ENCODE data around the gene DISC1. TPM values are rescaled to one million over a fixed set of nuclear protein-coding genes. Genes with fewer than 3 reads are reported as not detected.

Gene DISC1
- polyA plus RNA-seq, 1 donor from 2014 or later, result 0.68 TPM

DNA sequence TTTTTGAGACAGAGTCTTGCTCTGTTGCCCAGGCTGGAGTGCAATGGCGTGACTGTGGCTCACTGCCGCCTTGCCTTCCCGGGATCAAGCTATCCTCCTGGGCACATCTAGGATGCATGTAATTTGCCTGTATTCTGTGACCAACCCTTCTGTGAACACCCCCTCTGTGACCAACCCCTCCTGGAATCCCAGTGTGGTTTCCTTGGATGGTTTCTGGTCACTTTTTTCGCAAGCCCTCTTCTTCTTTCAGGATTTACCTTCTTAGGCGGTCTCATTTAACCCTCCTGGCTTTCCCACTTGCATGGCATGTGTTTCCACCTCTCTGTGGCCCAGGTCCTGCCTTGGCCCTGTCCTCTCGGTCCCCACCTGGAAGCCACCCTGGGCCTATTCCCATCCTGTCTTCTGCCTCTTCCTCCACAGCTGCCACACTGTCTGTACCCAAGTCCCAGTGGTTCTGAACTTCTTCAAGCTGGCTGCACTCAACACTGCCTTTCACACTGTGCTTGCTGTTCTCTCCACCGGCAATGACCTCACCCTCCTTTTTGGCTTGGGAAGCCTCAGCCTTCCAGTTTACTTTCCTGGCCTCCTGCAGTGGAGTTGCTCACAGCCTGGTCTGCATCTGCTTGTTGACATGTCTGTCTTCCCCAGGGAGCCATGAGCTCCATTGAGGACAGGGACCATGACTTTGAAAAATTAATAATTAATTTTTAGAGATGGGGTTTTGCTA, 57.0 kb downstream of the DISC1 start:
- H3K4me1 Mint-ChIP-seq, result peaks cover 0 to 2% (median 0%) of the 10 kb centered on the region in 3 donors
- no peak overlapping the region for H3K27ac Mint-ChIP-seq
- H3K4me3 Mint-ChIP-seq, result peak overlapping the region in 1 of 4 donors; percentile 39
- peaks cover 2% of the 10 kb centered on the region for H3K36me3 Mint-ChIP-seq
- peaks cover 6% of the 10 kb centered on the region for H3K27me3 Mint-ChIP-seq
- H3K9me3 Mint-ChIP-seq, result peaks cover 4 to 7% (median 6%) of the 10 kb centered on the region in 3 donors

DNA sequence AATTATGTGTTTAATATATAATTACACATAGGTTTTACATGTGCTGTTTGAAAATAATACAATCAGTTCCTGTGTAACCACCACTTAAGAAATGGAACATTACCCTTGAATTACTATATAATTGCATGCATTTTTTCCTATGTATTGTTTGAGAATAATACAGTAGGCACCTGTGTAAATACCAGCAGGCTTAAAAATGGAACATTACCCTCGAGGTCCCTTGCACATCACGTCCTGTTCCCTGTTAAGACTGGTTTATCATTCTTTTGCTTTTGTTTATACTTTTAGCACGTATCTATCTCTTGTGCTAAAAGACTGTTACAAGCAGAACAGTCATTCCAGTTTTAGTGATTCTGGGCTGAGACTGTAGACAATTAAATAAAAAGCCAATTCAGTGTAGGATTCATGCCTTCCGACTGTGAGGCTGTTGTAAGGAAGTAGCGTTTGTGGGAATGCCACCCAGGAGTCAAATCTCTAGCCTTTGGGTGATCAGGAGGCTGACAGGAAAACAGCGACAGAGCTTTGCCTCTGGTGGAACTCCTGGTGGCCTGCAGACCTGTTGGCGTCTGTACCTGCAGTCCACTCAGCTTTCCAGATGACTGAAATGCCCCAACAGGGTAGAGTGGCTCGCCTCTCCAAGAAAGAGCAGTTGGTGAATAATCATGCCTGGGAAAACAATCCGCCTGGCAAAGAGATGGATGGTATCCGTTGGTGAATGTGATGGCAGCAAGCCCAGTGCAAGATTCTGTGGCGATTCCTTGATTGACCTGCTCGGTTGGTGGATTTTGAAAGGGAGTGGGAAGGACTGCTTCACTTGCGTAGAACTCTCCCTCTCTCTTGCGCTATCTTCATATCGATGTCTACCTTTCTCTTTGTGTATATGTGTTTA, 58.0 kb downstream of the DISC1 start:
- H3K36me3 Mint-ChIP-seq, result peaks cover 4% of the 10 kb centered on the region
- H3K27ac Mint-ChIP-seq, result no peak overlapping the region
- H3K4me1 Mint-ChIP-seq, result peaks cover 0 to 3% (median 1%) of the 10 kb centered on the region in 3 donors
- H3K27me3 Mint-ChIP-seq, result peaks cover 11% of the 10 kb centered on the region
- no peak overlapping the region for H3K4me3 Mint-ChIP-seq
- H3K9me3 Mint-ChIP-seq, result peaks cover 4 to 7% (median 6%) of the 10 kb centered on the region in 3 donors

DNA sequence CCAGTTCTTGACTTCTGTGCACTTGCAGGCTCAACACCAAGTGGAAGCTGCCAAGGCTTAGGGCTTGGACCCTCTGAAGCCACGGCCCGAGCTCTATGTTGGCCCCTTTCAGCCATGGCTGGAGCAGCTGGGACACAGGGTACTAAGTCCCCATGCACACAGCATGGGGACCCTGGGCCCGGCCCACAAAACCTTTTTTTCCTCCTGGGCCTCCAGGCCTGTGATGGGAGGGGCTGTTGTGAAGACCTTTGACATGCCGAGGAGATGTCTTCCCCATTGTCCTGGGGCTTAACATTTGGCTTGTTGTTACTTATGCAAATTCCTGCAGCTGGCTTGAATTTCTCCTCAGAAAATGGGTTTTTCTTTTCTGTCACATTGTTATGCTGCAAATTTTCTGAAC, 59.8 kb downstream of the DISC1 start:
- Mint-ChIP-seq H3K9me3 (peaks cover 4 to 7% (median 6%) of the 10 kb centered on the region in 3 donors), H3K4me3 (no peak overlapping the region), H3K27me3 (peaks cover 15% of the 10 kb centered on the region)

DNA sequence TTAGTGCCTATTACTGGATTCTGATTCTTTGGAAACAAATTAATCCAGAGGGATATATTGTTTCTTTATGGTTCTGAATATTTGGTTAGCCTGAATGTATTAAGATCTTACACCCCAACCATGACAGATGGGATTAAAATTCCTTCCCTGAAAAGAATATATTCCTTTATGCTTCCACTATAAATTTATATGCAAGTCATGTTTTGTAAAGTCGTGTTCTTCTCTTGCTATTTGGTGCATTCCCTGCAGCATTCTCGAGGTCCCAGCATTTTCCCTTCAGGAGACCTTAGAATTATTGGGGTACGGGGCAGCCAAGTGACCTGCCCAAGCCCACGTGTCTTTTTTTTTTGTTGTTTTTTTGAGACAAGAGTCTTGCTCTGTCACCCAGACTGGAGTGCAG, 62.4 kb downstream of the DISC1 start:
- H3K36me3 Mint-ChIP-seq, result peaks cover 4% of the 10 kb centered on the region
- peaks cover 4 to 7% (median 6%) of the 10 kb centered on the region in 3 donors for H3K9me3 Mint-ChIP-seq
- H3K4me1 Mint-ChIP-seq, result peaks cover 4 to 14% (median 14%) of the 10 kb centered on the region in 3 donors
- peaks cover 15% of the 10 kb centered on the region for H3K27me3 Mint-ChIP-seq
- H3K27ac Mint-ChIP-seq, result no peak overlapping the region
- no peak overlapping the region for H3K4me3 Mint-ChIP-seq

More for the DNA sequence above, 59.8 kb downstream of the DISC1 start:
- peaks cover 4 to 14% (median 11%) of the 10 kb centered on the region in 3 donors for H3K4me1 Mint-ChIP-seq
- peaks cover 4% of the 10 kb centered on the region for H3K36me3 Mint-ChIP-seq
- H3K27ac Mint-ChIP-seq, result no peak overlapping the region

DNA sequence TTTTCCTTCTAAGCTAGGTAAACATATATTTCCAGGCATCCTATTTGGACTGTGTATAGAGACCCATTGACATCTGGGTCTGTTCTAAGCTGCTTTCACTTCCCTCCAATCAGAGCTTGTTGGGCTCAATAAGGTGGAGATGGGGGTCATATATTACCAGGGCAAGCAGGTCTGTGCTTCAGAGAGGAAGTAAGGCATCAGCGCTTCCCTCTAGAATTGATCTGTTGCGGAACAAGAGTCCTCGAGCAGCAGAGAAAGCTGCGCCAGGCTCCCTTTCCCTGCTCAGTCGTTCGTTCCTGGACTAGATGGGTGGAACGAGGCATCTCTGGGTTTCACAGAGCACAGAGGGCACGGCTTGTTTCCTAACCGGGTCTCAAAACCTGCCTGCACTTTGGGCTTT, 63.5 kb downstream of the DISC1 start:
- no peak overlapping the region for H3K27ac Mint-ChIP-seq
- H3K9me3 Mint-ChIP-seq, result peaks cover 4 to 7% (median 6%) of the 10 kb centered on the region in 3 donors
- peak overlapping the region in 1 of 4 donors; percentile 28 for H3K4me3 Mint-ChIP-seq
- peaks cover 4 to 14% (median 14%) of the 10 kb centered on the region in 3 donors for H3K4me1 Mint-ChIP-seq
- H3K36me3 Mint-ChIP-seq, result peaks cover 4% of the 10 kb centered on the region
- peaks cover 15% of the 10 kb centered on the region for H3K27me3 Mint-ChIP-seq

DNA sequence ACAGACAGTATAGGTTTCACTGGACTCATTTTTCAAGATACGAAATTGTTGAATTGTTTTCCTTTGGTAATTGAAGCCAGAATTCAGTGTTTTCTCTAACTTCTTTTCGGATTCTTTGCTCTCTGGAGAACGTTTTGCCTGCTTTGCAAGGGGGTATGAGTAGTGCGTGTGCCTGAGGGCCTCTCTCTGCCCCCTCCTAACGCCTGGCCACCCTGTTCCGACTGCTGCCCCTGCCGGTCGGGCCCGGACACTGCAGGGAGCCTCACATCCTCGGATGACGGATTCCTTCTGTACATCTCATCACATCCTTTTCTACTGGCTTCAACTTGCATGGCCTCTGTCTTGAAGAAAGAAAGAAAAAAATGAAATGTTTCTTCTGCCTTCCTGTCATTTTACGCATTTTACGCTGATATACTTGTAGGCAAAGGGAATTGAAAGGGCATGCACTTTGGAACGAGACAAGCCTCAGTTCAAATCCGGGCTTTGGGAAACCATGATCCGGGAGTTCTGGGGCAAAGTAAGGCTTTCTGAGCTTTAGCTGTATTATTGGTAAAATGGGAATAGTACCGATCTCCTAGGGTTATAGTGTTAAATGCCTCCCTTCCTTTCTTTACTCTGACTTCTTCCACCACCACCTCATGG, 65.1 kb downstream of the DISC1 start:
- peaks cover 3% of the 10 kb centered on the region for H3K36me3 Mint-ChIP-seq
- H3K27ac Mint-ChIP-seq, result no peak overlapping the region
- peaks cover 4 to 14% (median 14%) of the 10 kb centered on the region in 3 donors for H3K4me1 Mint-ChIP-seq
- peaks cover 3 to 5% (median 4%) of the 10 kb centered on the region in 3 donors for H3K9me3 Mint-ChIP-seq
- H3K27me3 Mint-ChIP-seq, result peaks cover 18% of the 10 kb centered on the region
- H3K4me3 Mint-ChIP-seq, result no peak overlapping the region

DNA sequence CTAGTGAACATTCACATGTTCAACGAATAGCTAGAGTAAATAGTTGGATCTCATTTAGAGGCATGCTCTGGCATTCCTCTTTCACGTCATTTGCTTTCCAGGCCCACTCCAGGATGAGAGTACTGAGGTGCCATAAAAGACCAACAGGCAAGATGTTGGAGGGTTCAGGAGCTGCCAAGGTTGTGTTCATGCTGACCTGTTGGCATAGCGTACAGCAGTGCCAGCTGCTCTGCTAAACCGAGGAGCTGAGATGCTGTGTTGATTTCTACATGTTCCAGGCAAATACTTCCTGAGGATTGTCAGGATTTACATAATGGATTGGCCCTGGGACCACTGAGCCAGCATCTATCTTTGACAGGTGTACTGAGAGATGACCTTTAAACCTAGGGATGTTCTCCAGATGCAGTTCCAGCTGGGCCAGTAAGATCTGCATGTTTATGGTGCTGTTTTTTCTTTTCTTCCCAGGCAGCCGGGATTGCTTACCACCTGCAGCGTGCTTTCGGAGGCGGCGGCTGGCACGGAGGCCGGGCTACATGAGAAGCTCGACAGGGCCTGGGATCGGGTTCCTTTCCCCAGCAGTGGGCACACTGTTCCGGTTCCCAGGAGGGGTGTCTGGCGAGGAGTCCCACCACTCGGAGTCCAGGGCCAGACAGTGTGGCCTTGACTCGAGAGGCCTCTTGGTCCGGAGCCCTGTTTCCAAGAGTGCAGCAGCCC, 66.9 kb downstream of the DISC1 start:
- Mint-ChIP-seq H3K4me1 (peaks cover 4 to 14% (median 14%) of the 10 kb centered on the region in 3 donors), H3K36me3 (peaks cover 5% of the 10 kb centered on the region), H3K27me3 (peaks cover 13% of the 10 kb centered on the region), H3K9me3 (no peaks in the 10 kb centered on the region), H3K27ac (no peak overlapping the region), H3K4me3 (no peak overlapping the region)

DNA sequence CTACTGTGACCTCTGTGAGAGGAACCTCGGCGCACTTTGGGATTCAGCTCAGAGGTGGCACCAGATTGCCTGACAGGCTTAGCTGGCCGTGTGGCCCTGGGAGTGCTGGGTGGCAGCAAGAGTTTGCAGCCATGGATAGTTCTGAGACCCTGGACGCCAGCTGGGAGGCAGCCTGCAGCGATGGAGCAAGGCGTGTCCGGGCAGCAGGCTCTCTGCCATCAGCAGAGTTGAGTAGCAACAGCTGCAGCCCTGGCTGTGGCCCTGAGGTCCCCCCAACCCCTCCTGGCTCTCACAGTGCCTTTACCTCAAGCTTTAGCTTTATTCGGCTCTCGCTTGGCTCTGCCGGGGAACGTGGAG, 67.5 kb downstream of the DISC1 start:
- peaks cover 9% of the 10 kb centered on the region for H3K27me3 Mint-ChIP-seq
- no peak overlapping the region for H3K4me3 Mint-ChIP-seq

DNA sequence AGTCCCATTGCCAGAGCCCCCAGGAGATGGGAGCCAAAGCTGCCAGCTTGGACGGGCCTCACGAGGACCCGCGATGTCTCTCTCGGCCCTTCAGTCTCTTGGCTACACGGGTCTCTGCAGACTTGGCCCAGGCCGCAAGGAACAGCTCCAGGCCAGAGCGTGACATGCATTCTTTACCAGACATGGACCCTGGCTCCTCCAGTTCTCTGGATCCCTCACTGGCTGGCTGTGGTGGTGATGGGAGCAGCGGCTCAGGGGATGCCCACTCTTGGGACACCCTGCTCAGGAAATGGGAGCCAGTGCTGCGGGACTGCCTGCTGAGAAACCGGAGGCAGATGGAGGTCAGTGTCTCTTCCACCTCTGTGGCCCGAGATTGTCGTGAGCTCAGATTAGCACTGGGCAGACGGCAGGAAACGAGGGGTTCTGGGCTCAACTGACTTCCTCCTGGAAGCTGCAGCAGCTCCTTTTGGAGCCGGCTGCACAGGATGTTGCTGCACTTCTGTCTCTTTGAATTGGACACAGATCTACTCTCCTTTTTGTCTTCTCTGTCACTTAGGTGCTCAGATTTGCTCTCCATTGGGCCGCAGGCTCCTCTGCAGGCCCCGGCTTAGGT, 68.0 kb downstream of the DISC1 start:
- no peak overlapping the region for H3K4me3 Mint-ChIP-seq
- H3K4me1 Mint-ChIP-seq, result peaks cover 7 to 15% (median 14%) of the 10 kb centered on the region in 3 donors
- H3K27me3 Mint-ChIP-seq, result peaks cover 7% of the 10 kb centered on the region
- H3K27ac Mint-ChIP-seq, result no peak overlapping the region
- H3K36me3 Mint-ChIP-seq, result peaks cover 3% of the 10 kb centered on the region
- H3K9me3 Mint-ChIP-seq, result no peaks in the 10 kb centered on the region

More for the DNA sequence above, 67.5 kb downstream of the DISC1 start:
- Mint-ChIP-seq H3K27ac (no peak overlapping the region), H3K9me3 (no peaks in the 10 kb centered on the region), H3K36me3 (peaks cover 3% of the 10 kb centered on the region), H3K4me1 (peaks cover 4 to 14% (median 12%) of the 10 kb centered on the region in 3 donors)

DNA sequence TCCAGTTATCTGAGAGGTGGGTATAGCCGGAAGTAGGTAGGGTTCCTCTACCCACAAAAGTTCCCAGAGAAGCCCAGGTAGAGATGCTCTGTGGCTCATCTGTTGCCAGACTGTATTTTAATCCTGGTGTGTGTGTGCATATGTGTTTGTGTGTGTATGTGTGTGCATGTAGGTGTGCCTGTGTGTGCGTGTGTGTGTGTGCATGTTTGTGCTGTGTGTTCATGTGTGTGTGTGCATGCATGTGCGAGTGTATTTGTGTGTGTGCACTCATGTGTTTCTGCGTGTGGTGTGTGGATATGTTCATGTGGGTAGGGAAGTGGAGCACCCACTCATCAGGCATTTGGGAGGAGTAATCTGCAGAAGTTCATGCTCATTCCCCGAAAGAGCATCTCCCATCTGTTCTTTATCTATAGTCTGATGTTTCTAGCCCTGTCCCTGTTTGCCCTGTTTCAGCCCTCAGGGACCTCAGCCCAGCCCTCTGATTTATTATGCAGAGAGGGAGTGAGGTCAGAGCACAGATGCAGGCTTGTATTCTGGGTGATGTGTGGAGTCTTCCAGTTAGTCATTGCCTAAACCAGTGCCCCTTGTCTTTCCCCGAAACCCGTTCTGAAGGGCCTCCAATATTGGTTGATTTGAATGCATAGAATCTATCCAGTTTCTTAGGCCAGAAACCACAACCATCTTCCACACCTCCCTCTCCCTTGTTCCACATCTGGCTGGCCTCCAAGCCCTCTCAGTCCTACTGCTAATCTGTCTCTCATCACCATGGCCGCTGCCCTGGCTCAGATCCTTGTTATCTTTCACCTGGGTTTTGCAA, 69.1 kb downstream of the DISC1 start:
- Mint-ChIP-seq H3K27me3 (peaks cover 3% of the 10 kb centered on the region), H3K27ac (peak overlapping the region in 1 of 3 donors; percentile 35), H3K4me1 (peaks cover 10 to 12% (median 10%) of the 10 kb centered on the region in 3 donors), H3K9me3 (no peaks in the 10 kb centered on the region), H3K4me3 (no peak overlapping the region), H3K36me3 (peaks cover 9% of the 10 kb centered on the region)

DNA sequence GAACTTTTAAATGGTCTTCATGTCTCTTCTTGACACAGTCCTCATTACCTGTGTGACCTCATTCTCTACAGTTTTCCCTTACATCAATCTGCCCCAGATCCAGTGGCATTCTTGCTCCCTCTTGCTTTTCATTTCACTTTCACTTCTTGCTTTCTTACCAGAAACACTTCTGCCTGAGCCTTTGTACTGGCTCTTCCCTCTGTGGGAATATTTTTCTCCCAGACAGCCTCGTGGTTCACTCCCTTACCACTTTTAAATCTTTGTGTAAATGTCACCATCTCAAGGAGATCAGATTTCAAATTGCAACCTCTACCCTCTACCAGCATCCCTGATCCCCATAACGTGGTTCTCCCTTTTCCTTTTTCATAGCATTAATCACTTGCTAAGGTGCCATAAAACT, 73.2 kb downstream of the DISC1 start:
- Mint-ChIP-seq H3K9me3 (no peaks in the 10 kb centered on the region), H3K27me3 (peaks cover 3% of the 10 kb centered on the region), H3K36me3 (peaks cover 13% of the 10 kb centered on the region), H3K4me3 (peak overlapping the region in 1 of 4 donors; percentile 73), H3K27ac (no peak overlapping the region), H3K4me1 (peaks cover 8 to 10% (median 9%) of the 10 kb centered on the region in 3 donors)

DNA sequence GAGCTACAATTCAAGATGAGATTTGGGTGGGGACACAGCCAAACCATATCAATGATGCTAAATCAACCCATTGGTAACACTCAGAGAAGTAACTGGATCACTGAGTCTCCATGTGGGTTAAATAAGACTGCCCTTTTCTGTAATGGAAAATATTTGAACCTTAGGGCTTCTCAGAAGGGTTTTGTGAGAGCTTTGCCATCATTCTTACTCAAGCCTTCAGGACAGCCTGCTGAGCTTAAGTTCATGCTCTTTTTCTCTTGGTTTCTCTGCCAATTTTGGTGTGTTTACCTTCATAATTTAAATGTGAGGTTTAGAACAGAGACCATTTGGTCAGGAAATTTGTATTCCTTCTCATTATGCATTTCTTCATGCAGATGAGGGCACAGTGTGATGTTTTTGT, 74.7 kb downstream of the DISC1 start:
- no peak overlapping the region for H3K27ac Mint-ChIP-seq
- peaks cover 8 to 11% (median 10%) of the 10 kb centered on the region in 3 donors for H3K4me1 Mint-ChIP-seq
- no peaks in the 10 kb centered on the region for H3K9me3 Mint-ChIP-seq
- H3K4me3 Mint-ChIP-seq, result no peak overlapping the region
- H3K27me3 Mint-ChIP-seq, result peaks cover 3% of the 10 kb centered on the region
- peaks cover 13% of the 10 kb centered on the region for H3K36me3 Mint-ChIP-seq

DNA sequence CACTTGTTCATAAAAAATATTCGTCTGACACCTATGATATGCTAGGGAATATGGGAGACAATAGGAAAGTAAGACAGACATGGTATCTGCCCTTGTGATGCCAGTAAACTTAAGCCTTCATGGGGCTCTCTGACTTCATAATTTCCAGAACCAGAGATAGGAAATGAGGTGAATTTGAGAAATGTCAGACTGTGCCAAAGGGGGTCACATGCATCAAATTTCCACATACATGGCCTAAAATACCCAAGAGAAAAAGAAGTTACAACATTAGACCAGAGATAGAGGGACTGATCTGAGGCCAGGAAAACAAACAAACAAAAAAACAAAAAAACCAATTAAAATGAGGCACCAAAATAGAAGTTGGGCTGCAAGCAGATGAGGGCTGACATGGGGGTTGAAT, 75.7 kb downstream of the DISC1 start:
- Mint-ChIP-seq H3K27ac (no peak overlapping the region), H3K27me3 (peaks cover 3% of the 10 kb centered on the region), H3K9me3 (no peaks in the 10 kb centered on the region), H3K4me3 (no peak overlapping the region), H3K4me1 (peaks cover 8 to 11% (median 10%) of the 10 kb centered on the region in 3 donors), H3K36me3 (peaks cover 13% of the 10 kb centered on the region)

Measured in IgD-negative memory B cell (primary cell).